B cell (primary cell): ENCODE measurements around the gene CELF4. TPM values are rescaled to one million over a fixed set of nuclear protein-coding genes. Genes with fewer than 3 reads are reported as not detected.

Experiments used
- ATAC-seq: fragments of 200-7000 bp; cut with Tn5 transposase; one replicate; pipeline ENCODE4 v1.10.0; 2021; ENCODE audit warnings: low read depth, mild to moderate bottlenecking, moderate number of reproducible peaks, moderate library complexity
- CTCF ChIA-PET: fragments of 350-600 bp; sonication (Branson Sonifier 250); formaldehyde crosslinking; loops from one replicate; lab custom pipeline; 2021; ENCODE audit warnings: antibody characterized with exemption, inconsistent platforms; lab: Charles Lee
- POLR2A ChIA-PET: fragments of 350-600 bp; sonication (Branson Sonifier 250); formaldehyde crosslinking; loops from one replicate; lab custom pipeline; 2021; ENCODE audit warnings: antibody characterized with exemption; lab: Charles Lee
- DNase-seq: peaks from one replicate; pipeline ENCODE4 v3.0.0; 2013
- H2AFZ ChIP-seq: 2 replicates; pipeline ENCODE4 v1.6.1; 2012; ENCODE audit warnings: mild to moderate bottlenecking, low read depth, low read length; ENCODE audit not compliant: insufficient read depth, poor library complexity, severe bottlenecking
- H3K27ac ChIP-seq, 2 donors: 1 replicate in 1 of 2; 2 replicates in 1 of 2; pipeline ENCODE4 v1.5.1; 2012 to 2013; ENCODE audit warnings: low read length in 2 of 2, mild to moderate bottlenecking in 2 of 2, moderate library complexity in 1 of 2
- H3K27me3 ChIP-seq, 4 experiments: fragments of 200-600 bp in 1 of 4; sonication (generic) in 1 of 4; replicated peaks in 1 of 4; 1 replicate in 2 of 4; 2 replicates in 2 of 4; pipeline versions ENCODE4 v1.6.1 to v1.7.0; 2013 to 2016; ENCODE audit warnings: low read length in 3 of 4, mild to moderate bottlenecking in 2 of 4, mixed read lengths in 1 of 4, moderate library complexity in 1 of 4; ENCODE audit not compliant: insufficient read depth in 4 of 4, control insufficient read depth in 3 of 4; ENCODE audit errors: control extremely low read depth in 1 of 4
- H3K36me3 ChIP-seq, 2 experiments: replicated peaks in 1 of 2; 1 replicate in 1 of 2; 2 replicates in 1 of 2; pipeline versions ENCODE4 v1.6.1 to v1.7.1; 2013; ENCODE audit warnings: low read length in 1 of 2; ENCODE audit not compliant: insufficient read depth in 2 of 2, control insufficient read depth in 1 of 2; ENCODE audit errors: control extremely low read depth in 1 of 2, extremely low read depth in 1 of 2
- H3K4me1 ChIP-seq, 2 donors: fragments of 200-600 bp in 1 of 2; sonication (generic) in 1 of 2; 1 replicate in 1 of 2; 2 replicates in 1 of 2; pipeline versions ENCODE4 v1.5.1 to v1.6.1; 2013 to 2017; ENCODE audit warnings: low read length in 2 of 2; ENCODE audit not compliant: control insufficient read depth in 2 of 2, insufficient read depth in 2 of 2
- H3K4me2 ChIP-seq: replicated peaks from 2 replicates; pipeline ENCODE3; 2012; ENCODE audit warnings: mild to moderate bottlenecking, low read depth, low read length; ENCODE audit not compliant: poor library complexity, severe bottlenecking
- H3K4me3 ChIP-seq, 5 experiments: fragments of 200-600 bp in 1 of 5; sonication (generic) in 1 of 5; 1 replicate in 3 of 5; 2 replicates in 2 of 5; pipeline versions ENCODE4 v1.5.1 to v1.7.0; 2011 to 2016; ENCODE audit warnings: low read length in 4 of 5, mild to moderate bottlenecking in 4 of 5, low read depth in 2 of 5, control low read depth in 1 of 5, moderate library complexity in 1 of 5; ENCODE audit not compliant: insufficient read depth in 1 of 5; ENCODE audit errors: control extremely low read depth in 1 of 5, extremely low read depth in 1 of 5
- H3K79me2 ChIP-seq: fragments of 200-600 bp; sonication (generic); one replicate; pipeline ENCODE4 v1.6.0; 2016; ENCODE audit warnings: low read length; ENCODE audit not compliant: control insufficient read depth, insufficient read depth
- H3K9ac ChIP-seq: fragments of 200-600 bp; sonication (generic); 2 replicates; pipeline ENCODE4 v1.6.1; 2017; ENCODE audit warnings: mild to moderate bottlenecking, low read length, moderate library complexity
- H3K9me3 ChIP-seq, 3 donors: one replicate each; pipeline versions ENCODE4 v1.6.1 to v1.7.1; 2013; ENCODE audit warnings: low read length in 2 of 3; ENCODE audit not compliant: control insufficient read depth in 2 of 3, insufficient read depth in 1 of 3; ENCODE audit errors: control extremely low read depth in 1 of 3
- H4K20me1 ChIP-seq: 2 replicates; pipeline ENCODE4 v1.6.0; 2012; ENCODE audit warnings: mild to moderate bottlenecking, low read length; ENCODE audit not compliant: insufficient read depth, control insufficient read depth, poor library complexity, severe bottlenecking
- H3K27ac Mint-ChIP-seq: one replicate; pipeline ENCODE4 v1.8.0; 2021; ENCODE audit warnings: mixed read lengths
- H3K27me3 Mint-ChIP-seq: one replicate; pipeline ENCODE4 v1.8.0; 2021; ENCODE audit warnings: mixed read lengths
- H3K4me1 Mint-ChIP-seq: one replicate; pipeline ENCODE4 v1.8.0; 2021; ENCODE audit warnings: mixed read lengths
- H3K4me3 Mint-ChIP-seq: one replicate; pipeline ENCODE4 v1.8.0; 2021; ENCODE audit warnings: mixed read lengths
- H3K9me3 Mint-ChIP-seq: one replicate; pipeline ENCODE4 v1.8.0; 2022; ENCODE audit warnings: mixed read lengths; ENCODE audit not compliant: insufficient read depth
- EZH2 ChIP-seq: IDR thresholded peaks from 2 replicates; pipeline ENCODE4 v1.6.1; 2012; ENCODE audit warnings: borderline replicate concordance, low read depth, mild to moderate bottlenecking, moderate library complexity, low read length; ENCODE audit not compliant: insufficient read depth, poor library complexity, severe bottlenecking
- WGBS: methylation state at CpG from one replicate; pipeline ENCODE4 v1.1.5; 2013; ENCODE audit warnings: missing lambda C conversion rate; ENCODE audit not compliant: insufficient coverage; 5-methylcytosine and 5-hydroxymethylcytosine counted together
- intact Hi-C: fragments of 100-400 bp; cut with micrococcal nuclease; formaldehyde crosslinking; loops from one replicate; pipeline ENCODE4 v1.10.0; 2022
- polyA plus RNA-seq: library from polyadenylated mRNA; depleted of rRNA; stranded (reverse); fragments of >200 nt; gene quantifications from 2 replicates; pipeline ENCODE4 v1.2.3, GENCODE V29; 2012
- total RNA-seq, 2 donors: library from RNA; stranded (reverse); fragments of 120-200 nt in 1 of 2; gene quantifications; 1 replicate in 1 of 2; 2 replicates in 1 of 2; pipeline versions ENCODE4 v1.2.3 to v1.2.4, GENCODE V29; 2013 to 2022
- TF ChIP-seq, protein P1 (sequence below): fragments of 200-600 bp; IDR thresholded peaks from one replicate; pipeline ENCODE4 v1.8.0; 2022; ENCODE audit warnings: antibody characterized with exemption, mild to moderate bottlenecking

The CELF4 gene
- total and polyA plus RNA-seq, 2 donors (not counting 1 experiment from before 2014, with no cell fraction given): not detected

GRCh38 chr18:37544713-37545112 lies 20.9 kb downstream of the CELF4 start:
- no peak overlapping the region for H3K27ac Mint-ChIP-seq
- TF ChIP-seq, protein P1, sequence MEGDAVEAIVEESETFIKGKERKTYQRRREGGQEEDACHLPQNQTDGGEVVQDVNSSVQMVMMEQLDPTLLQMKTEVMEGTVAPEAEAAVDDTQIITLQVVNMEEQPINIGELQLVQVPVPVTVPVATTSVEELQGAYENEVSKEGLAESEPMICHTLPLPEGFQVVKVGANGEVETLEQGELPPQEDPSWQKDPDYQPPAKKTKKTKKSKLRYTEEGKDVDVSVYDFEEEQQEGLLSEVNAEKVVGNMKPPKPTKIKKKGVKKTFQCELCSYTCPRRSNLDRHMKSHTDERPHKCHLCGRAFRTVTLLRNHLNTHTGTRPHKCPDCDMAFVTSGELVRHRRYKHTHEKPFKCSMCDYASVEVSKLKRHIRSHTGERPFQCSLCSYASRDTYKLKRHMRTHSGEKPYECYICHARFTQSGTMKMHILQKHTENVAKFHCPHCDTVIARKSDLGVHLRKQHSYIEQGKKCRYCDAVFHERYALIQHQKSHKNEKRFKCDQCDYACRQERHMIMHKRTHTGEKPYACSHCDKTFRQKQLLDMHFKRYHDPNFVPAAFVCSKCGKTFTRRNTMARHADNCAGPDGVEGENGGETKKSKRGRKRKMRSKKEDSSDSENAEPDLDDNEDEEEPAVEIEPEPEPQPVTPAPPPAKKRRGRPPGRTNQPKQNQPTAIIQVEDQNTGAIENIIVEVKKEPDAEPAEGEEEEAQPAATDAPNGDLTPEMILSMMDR: no peak
- no peak for TF ChIP-seq EZH2
- H3K4me3 Mint-ChIP-seq: no peak overlapping the region
- Histone ChIP-seq H3K9ac (no peak overlapping the region), H2AFZ (no peak overlapping the region), H3K27ac (no peak overlapping the region), H3K79me2 (no peaks in the 10 kb centered on the region), H3K9me3 (peaks cover 0 to 6% (median 0%) of the 10 kb centered on the region in 3 donors), H3K4me2 (no peak overlapping the region), H3K27me3 (peaks cover 0 to 5% (median 0%) of the 10 kb centered on the region in 4 experiments), H3K36me3 (no peaks in the 10 kb centered on the region), H3K4me3 (no peak overlapping the region), H4K20me1 (no peaks in the 10 kb centered on the region), H3K4me1 (no peaks in the 10 kb centered on the region)
- intact Hi-C loops: no loop called here
- ATAC-seq (no peak), DNase-seq (no peak)
- WGBS: 68% methylated on average over 4 of the region's 5 CpGs
- CTCF ChIA-PET: no interaction called here
- no peaks in the 10 kb centered on the region for H3K4me1 Mint-ChIP-seq
- peaks cover 29% of the 10 kb centered on the region for H3K27me3 Mint-ChIP-seq
- H3K9me3 Mint-ChIP-seq: no peaks in the 10 kb centered on the region
- POLR2A ChIA-PET: no interaction called here

- POLR2A ChIA-PET: no interaction called here
- H3K4me3 Mint-ChIP-seq: no peak overlapping the region
- H3K4me1 Mint-ChIP-seq: no peaks in the 10 kb centered on the region
- peaks cover 0 to 5% (median 0%) of the 10 kb centered on the region in 4 experiments for H3K27me3 ChIP-seq
- no peak overlapping the region for H3K4me3 ChIP-seq
- no peak for ATAC-seq
- H3K27me3 Mint-ChIP-seq: peaks cover 30% of the 10 kb centered on the region
- H3K9me3 ChIP-seq: peaks cover 0 to 6% (median 0%) of the 10 kb centered on the region in 3 donors
- no peaks in the 10 kb centered on the region for H3K36me3 ChIP-seq
- 90% methylated on average over 5 of the region's 10 CpGs for WGBS
- no peak for TF ChIP-seq EZH2
- TF ChIP-seq, protein P1: no peak
- H2AFZ ChIP-seq: no peak overlapping the region
- intact Hi-C loops: no loop called here
- CTCF ChIA-PET: no interaction called here
- H3K27ac ChIP-seq: no peak overlapping the region
- no peaks in the 10 kb centered on the region for H4K20me1 ChIP-seq
- no peak overlapping the region for H3K9ac ChIP-seq
- no peaks in the 10 kb centered on the region for H3K4me1 ChIP-seq
- no peak for DNase-seq
- H3K27ac Mint-ChIP-seq: no peak overlapping the region
- no peaks in the 10 kb centered on the region for H3K79me2 ChIP-seq
- no peaks in the 10 kb centered on the region for H3K9me3 Mint-ChIP-seq
- no peak overlapping the region for H3K4me2 ChIP-seq
Measured at GRCh38 chr18:37544217-37544616, 21.4 kb downstream of the CELF4 start.
